Body of pancreas (tissue), 4 donors: Measurements from ENCODE around the gene FSTL1. TPM values are rescaled to one million over a fixed set of nuclear protein-coding genes. Genes with fewer than 3 reads are reported as not detected.

Source experiments
- ATAC-seq: fragments of 150-250 bp; one replicate; pipeline ENCODE4 v1.9.1; 2016
- DNase-seq, 4 donors: peaks; one replicate each; pipeline ENCODE4 v3.0.0-alpha.2; 2019
- H3K27ac ChIP-seq, 4 donors: fragments of 200-600 bp; sonication (generic); 1 replicate in 3 of 4; 2 replicates in 1 of 4; pipeline versions ENCODE4 v1.5.1 to v1.6.1; 2016 to 2019; ENCODE audit warnings: mild to moderate bottlenecking in 1 of 4, mixed read lengths in 1 of 4, moderate library complexity in 1 of 4
- H3K27me3 ChIP-seq, 2 donors: fragments of 200-600 bp; sonication (generic); one replicate each; pipeline ENCODE4 v1.6.0; 2016; ENCODE audit warnings: mild to moderate bottlenecking in 1 of 2
- H3K36me3 ChIP-seq, 2 donors: fragments of 200-600 bp; sonication (generic); replicated peaks in 1 of 2; 2 replicates each; pipeline ENCODE4 v1.5.1; 2016; ENCODE audit warnings: low read depth in 2 of 2; ENCODE audit not compliant: insufficient read depth in 1 of 2
- H3K4me1 ChIP-seq: fragments of 200-600 bp; sonication (generic); one replicate; pipeline ENCODE4 v1.6.0; 2016
- H3K4me3 ChIP-seq, 2 donors: fragments of 200-600 bp; sonication (generic); 1 replicate in 1 of 2; 2 replicates in 1 of 2; pipeline ENCODE4 v1.5.1; 2016 to 2019
- H3K9me3 ChIP-seq, 3 donors: fragments of 200-600 bp; sonication (generic); 1 replicate in 2 of 3; 2 replicates in 1 of 3; pipeline ENCODE4 v1.5.1; 2016
- CTCF ChIP-seq, 7 experiments: fragments of 450-650 bp in 4 of 7; fragments of 200-600 bp in 3 of 7; sonication (generic) in 3 of 7; IDR thresholded peaks; one replicate each; pipeline ENCODE4 v1.5.1; 2016 to 2019; ENCODE audit warnings: antibody characterized with exemption in 7 of 7
- POLR2A ChIP-seq, 3 donors: fragments of 450-650 bp; IDR thresholded peaks; one replicate each; pipeline ENCODE4 v1.6.1; 2016; ENCODE audit warnings: antibody characterized with exemption in 3 of 3, mild to moderate bottlenecking in 2 of 3
- WGBS, 2 donors: methylation state at CpG; one replicate each; pipeline ENCODE4 v1.1.5; 2017; 5-methylcytosine and 5-hydroxymethylcytosine counted together
- intact Hi-C: fragments of 100-400 bp; cut with DNase I; formaldehyde crosslinking; loops from one replicate; pipeline ENCODE4 v1.15.1; 2023
- total RNA-seq, 2 donors: library from RNA; depleted of rRNA; stranded (reverse); fragments of >200 nt; gene quantifications; one replicate each; pipeline ENCODE4 v1.1.0, GENCODE V29; 2016

The FSTL1 gene
- total RNA-seq, 2 donors from 2014 or later = 55.0 to 82.2 TPM

GRCh38 chr3:120420360-120420759 lies 30.4 kb downstream of the FSTL1 start:
- no peaks in the 10 kb centered on the region for H3K27me3 ChIP-seq
- H3K4me3 ChIP-seq = no peak overlapping the region
- H3K9me3 ChIP-seq = no peaks in the 10 kb centered on the region
- H3K27ac ChIP-seq = peak overlapping the region in 1 of 4 donors; percentile 30
- WGBS, 2 donors = 53 to 63% methylated on average over 3 of the region's 3 CpGs
- TF ChIP-seq CTCF (IDR thresholded peaks at IDR 0.05) (no peak), POLR2A (IDR thresholded peaks at IDR 0.05) (no peak)
- no peaks in the 10 kb centered on the region for H3K36me3 ChIP-seq
- H3K4me1 ChIP-seq = peaks cover 31% of the 10 kb centered on the region
- ATAC-seq = no peak
- no peak for DNase-seq
- intact Hi-C loops = no loop called here

GRCh38 chr3:120419797-120420196 lies 31.0 kb downstream of the FSTL1 start:
- Histone ChIP-seq H3K9me3 (no peaks in the 10 kb centered on the region), H3K4me1 (peaks cover 30% of the 10 kb centered on the region), H3K27me3 (no peaks in the 10 kb centered on the region), H3K36me3 (no peaks in the 10 kb centered on the region), H3K27ac (no peak overlapping the region), H3K4me3 (no peak overlapping the region)
- DNase-seq (no peak), ATAC-seq (no peak)
- intact Hi-C loops = no loop called here
- WGBS, 2 donors = 69 to 76% methylated on average over 3 of the region's 3 CpGs
- TF ChIP-seq CTCF (IDR thresholded peaks at IDR 0.05) (no peak), POLR2A (IDR thresholded peaks at IDR 0.05) (no peak)

- DNase-seq = peak; percentile 51 to 69 (median 64)
- 5 to 9% methylated on average over 6 of the region's 6 CpGs for WGBS, 2 donors
- H3K4me1 ChIP-seq = peaks cover 30% of the 10 kb centered on the region
- no peaks in the 10 kb centered on the region for H3K9me3 ChIP-seq
- no peaks in the 10 kb centered on the region for H3K36me3 ChIP-seq
- H3K4me3 ChIP-seq = no peak overlapping the region
- intact Hi-C loops = no loop called here
- no peaks in the 10 kb centered on the region for H3K27me3 ChIP-seq
- TF ChIP-seq CTCF (IDR thresholded peaks at IDR 0.05) (peak in 5 of 7 experiments; percentile 15 to 61 (median 51)), POLR2A (IDR thresholded peaks at IDR 0.05) (no peak)
- ATAC-seq = peak; percentile 58
- H3K27ac ChIP-seq = no peak overlapping the region
Observed at GRCh38 chr3:120418866-120419490, 31.8 kb downstream of the FSTL1 start.

GRCh38 chr3:120418446-120418845 lies 32.3 kb downstream of the FSTL1 start:
- no peak overlapping the region for H3K4me3 ChIP-seq
- ATAC-seq = no peak
- TF ChIP-seq CTCF (IDR thresholded peaks at IDR 0.05) = no peak
- no peak for TF ChIP-seq POLR2A (IDR thresholded peaks at IDR 0.05)

More at GRCh38 chr3:120418446-120418845, 32.3 kb downstream of the FSTL1 start:
- intact Hi-C loops = no loop called here
- peaks cover 30% of the 10 kb centered on the region for H3K4me1 ChIP-seq
- H3K36me3 ChIP-seq = no peaks in the 10 kb centered on the region
- H3K9me3 ChIP-seq = no peaks in the 10 kb centered on the region
- H3K27me3 ChIP-seq = no peaks in the 10 kb centered on the region
- no peak for DNase-seq
- no peak overlapping the region for H3K27ac ChIP-seq
- 55 to 58% methylated on average over 7 of the region's 7 CpGs for WGBS, 2 donors
